Stimulated activated CD8-positive, alpha-beta memory T cell treated with anti-CD3 and anti-CD28 coated beads, Interleukin-4, amount 100 ng/mL, for 1 hour (primary cell): ENCODE measurements around the gene GABRE.
"Not testable (repeated sequence)": the region's sequence is repeated elsewhere in the genome, so short reads cannot be mapped to it uniquely, and the experiment has no call there.

ENCODE experiments used
- DNase-seq, 2 donors: peaks; one replicate each; pipeline ENCODE4 v3.0.0-alpha.2; 2020; ENCODE audit warnings: low read depth in 2 of 2, low spot score in 1 of 2

GABRE gene

DNA sequence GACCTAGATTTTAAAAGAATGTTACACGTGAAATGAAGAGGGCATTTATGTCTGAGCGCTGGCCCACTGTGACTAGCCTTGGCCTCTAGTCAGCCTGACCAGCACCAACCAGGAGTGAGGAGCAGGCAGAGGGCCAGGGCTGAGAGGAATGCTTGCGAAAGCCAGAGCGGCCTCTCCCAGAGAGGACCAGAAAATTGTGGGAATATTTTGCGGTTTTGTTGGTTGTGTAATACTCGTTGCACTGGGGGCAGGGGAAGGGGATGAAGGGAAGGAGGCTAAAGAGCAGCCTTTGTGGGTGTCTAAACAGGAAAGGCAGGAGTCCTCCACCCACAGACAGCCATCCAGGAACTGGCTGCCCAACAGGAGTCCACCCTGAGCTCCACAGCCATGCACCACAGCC lies 3.8 kb downstream of the GABRE start:
- no peak for DNase-seq

DNA sequence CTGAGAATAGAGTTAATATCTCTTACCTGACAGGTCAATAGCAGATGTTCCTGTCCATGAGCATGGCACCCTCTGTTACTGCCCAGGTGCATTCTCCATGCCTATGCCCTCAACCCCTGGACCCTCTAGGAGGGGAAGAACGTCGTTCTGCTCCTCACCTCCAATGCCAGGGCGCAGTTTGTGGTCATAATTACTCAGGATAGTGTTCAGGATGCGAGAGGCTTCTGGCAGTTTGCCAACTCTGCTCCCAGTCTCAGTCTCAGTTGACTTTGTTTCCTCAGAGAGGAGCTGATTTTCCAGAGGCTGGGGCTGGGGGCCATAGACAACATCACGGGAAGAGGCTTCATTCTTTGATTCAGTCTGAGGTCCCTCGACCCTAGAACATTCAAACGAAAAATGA lies 4.4 kb downstream of the GABRE start:
- DNase-seq: no peak

- DNase-seq: no peak
These were observed 8.2 kb downstream of the GABRE start for GRCh38 chrX:151966236-151966635.

DNA sequence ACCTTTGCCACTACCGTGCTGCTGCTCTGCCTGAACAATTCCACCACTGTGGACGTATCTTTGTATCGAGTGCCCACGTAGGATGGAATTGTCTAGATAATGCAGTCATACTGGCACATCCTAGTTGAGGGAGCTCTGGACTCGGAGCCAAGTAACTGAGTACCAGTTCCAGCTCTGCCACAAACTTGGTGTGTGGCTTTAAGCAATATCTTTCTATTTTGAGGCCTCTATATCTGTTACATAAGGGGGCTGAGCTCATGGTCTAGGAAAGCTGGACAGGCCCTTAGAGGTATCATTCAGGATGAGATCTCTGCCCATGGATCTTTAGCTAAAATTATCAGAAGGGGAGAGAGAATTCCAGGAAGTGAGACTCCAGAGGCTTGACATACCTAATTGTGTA lies 12.4 kb downstream of the GABRE start:
- DNase-seq: no peak

- DNase-seq: no peak
These were observed 16.4 kb downstream of the GABRE start for GRCh38 chrX:151958101-151958500.

DNA sequence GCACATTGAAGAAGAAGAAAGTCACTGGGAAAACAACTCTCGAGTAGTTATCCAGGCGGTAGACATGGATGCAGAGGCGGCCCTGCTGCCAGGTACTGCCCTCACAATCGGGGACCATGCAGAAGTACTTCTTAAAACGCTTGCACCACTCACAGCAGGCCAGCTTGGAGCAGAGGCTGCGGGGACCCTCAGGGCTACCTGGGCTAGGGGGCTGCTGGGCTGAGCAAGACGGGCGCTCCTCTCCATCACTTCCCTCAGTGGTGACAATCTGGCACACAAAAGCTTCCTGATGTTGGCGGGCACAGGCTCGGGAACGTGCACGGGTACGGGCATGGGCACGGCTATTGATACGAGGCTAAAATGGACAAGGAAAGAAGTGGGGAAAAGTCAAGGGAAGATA lies 19.7 kb downstream of the GABRE start:
- no peak for DNase-seq

DNA sequence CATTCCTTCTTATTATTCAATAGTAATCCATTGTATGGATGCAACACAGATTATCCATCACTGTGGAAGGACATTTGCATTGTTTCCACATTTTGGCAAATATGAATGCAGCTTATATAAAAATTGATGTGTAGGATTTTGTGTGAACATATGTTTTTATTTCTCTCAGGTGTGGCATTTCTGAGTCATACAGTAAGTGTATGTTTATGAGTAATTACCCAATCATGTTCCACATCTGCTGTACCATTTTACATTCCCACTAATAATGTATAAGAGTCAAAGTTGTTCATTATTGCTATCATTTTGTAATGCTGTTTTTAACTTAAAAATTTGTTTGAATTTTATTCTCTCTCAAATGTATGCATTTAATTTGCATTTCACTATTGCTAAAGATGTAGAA lies 36.3 kb downstream of the GABRE start:
- no peak for DNase-seq

DNA sequence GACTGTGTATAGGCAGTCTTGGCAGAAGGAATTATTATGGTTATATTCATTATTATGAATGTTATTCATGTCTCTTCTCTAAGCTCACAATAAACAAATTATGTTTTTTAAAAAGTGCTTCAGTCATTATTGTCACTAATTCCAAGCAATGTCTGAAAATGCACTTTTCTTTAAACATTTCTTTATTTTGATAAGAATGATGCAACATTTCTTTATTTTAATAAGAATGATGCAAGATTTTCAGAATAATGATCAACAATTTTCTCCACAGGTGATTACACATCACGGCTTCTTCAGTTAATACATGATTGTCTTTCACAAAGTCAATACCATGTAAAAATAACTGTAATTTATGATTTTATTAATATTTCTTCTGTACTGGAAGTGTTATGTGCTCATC lies 39.1 kb downstream of the GABRE start:
- no peak for DNase-seq

DNA sequence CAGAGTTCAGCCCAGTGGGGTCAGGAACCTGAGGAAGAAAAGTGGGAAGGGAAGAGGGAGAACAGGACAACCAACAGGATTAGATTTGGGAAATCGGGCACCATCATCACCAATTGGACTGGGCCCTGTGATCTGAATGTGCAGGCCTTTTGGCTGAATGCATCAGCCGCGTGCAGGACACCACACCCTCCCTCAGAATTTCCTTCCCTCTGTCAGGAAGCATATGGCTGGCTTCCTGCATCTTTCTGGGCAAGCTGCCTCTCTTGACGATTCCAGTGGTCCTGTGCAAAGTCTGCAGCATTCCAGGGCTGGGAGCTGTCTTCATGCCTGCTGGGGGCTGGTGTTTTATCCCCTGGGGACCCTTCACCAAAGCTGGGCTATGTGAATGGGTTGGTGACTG lies 45.4 kb downstream of the GABRE start:
- DNase-seq: no peak

- no peak for DNase-seq
These were observed 50.8 kb downstream of the GABRE start for GRCh38 chrX:151923648-151924047.

GRCh38 chrX:151922692-151923091 lies 51.8 kb downstream of the GABRE start:
- no peak for DNase-seq

DNA sequence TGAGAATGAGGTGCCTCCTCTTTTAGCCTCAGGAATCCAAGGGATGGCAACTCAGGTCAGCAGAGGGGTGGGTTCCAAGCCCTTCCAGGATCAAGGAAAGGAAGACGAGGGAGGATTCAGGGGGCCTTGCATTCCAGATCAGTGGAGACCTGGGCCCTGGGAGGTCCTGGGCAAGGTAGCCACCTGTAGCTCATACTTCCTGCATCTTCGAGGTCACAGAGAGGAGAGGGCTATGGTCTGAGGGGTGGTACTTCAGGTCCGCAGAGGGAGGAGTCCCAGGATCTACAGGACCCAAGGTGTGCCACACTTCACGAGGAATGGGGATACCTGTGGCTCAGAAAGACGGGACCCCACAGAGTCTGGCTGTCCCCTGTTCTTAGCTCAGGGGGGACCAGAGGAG lies 52.6 kb downstream of the GABRE start:
- DNase-seq: no peak

- DNase-seq: no peak
These were observed 53.2 kb downstream of the GABRE start for GRCh38 chrX:151921292-151921691.

DNA sequence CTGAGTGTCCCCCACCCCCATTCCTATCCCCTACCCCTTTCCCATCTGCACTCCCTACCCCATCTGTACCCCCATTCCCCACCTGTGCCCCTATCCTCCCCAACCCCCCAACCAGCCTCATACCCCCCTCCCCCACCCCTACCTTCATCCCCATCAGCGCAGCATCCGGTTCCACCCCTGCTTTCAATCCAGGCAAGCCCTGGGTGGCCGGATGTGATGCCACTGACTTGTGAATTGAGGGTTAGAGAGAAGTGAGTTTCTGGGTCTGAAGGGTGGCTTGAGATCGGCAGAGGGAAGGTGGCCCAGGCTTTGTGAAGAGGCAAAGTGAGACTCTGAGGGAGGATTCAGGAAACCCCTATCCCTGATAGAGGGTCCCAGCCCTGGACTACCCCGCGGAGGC lies 53.9 kb downstream of the GABRE start:
- DNase-seq: no peak

GRCh38 chrX:151920101-151920500 lies 54.4 kb downstream of the GABRE start:
- DNase-seq: no peak

- no peak for DNase-seq
These were observed 54.9 kb downstream of the GABRE start for GRCh38 chrX:151919610-151920009.

- not testable (repeated sequence) for DNase-seq
These were observed 55.7 kb downstream of the GABRE start for GRCh38 chrX:151918736-151919135.

- no peak for DNase-seq
These were observed 61.7 kb downstream of the GABRE start, which contains the start of gene MAGEA4 for GRCh38 chrX:151912780-151913179. Gene MAGEA4 (plus strand): TSS chrX:151912889. CDS start chrX:151923665, 10,776 bp downstream.

DNA sequence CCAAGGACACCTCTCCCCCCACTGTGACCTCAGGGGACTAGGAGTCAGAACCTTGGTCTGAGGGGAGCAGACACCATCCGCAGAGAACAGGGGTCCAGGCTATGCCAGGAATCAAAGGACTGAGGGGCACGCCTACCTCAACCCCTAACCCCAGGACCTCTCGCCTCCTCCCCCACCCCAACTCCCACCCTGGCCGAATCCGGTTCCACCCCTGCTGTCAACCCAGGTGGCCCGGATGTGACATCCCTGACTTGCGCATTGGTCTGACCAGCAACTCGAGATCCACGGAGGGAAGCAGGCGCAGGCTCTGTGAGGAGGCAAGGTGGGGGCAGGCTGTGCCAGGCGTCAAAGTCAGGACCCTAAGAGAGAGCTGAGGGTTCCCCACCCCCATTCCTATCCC lies 62.3 kb downstream of the GABRE start:
- no peak for DNase-seq

- no peak for DNase-seq
These were observed 69.5 kb downstream of the GABRE start for GRCh38 chrX:151904989-151905388.
